Cardiac fibroblast (primary cell): ENCODE measurements around the gene DDX20.

Experiments
- DNase-seq, 2 donors: peaks; one replicate each; pipeline versions ENCODE4 v3.0.0 to v3.0.0-alpha.2; 2010; ENCODE audit warnings: low read depth in 2 of 2
- H3K4me3 ChIP-seq, 2 donors: replicated peaks in 1 of 2; 1 replicate in 1 of 2; 2 replicates in 1 of 2; pipeline ENCODE4 v1.5.1; 2011; ENCODE audit warnings: low read depth in 2 of 2, low read length in 2 of 2, mild to moderate bottlenecking in 2 of 2, moderate library complexity in 1 of 2
- TF ChIP-seq, protein P1 (sequence below): IDR thresholded peaks from one replicate; pipeline ENCODE4 v1.5.1; 2011; ENCODE audit warnings: low read depth, mild to moderate bottlenecking, low read length, inconsistent platforms

The DDX20 gene

GRCh38 chr1:111779546-111779945 is 23.8 kb downstream of the DDX20 start:
- TF ChIP-seq, protein P1, sequence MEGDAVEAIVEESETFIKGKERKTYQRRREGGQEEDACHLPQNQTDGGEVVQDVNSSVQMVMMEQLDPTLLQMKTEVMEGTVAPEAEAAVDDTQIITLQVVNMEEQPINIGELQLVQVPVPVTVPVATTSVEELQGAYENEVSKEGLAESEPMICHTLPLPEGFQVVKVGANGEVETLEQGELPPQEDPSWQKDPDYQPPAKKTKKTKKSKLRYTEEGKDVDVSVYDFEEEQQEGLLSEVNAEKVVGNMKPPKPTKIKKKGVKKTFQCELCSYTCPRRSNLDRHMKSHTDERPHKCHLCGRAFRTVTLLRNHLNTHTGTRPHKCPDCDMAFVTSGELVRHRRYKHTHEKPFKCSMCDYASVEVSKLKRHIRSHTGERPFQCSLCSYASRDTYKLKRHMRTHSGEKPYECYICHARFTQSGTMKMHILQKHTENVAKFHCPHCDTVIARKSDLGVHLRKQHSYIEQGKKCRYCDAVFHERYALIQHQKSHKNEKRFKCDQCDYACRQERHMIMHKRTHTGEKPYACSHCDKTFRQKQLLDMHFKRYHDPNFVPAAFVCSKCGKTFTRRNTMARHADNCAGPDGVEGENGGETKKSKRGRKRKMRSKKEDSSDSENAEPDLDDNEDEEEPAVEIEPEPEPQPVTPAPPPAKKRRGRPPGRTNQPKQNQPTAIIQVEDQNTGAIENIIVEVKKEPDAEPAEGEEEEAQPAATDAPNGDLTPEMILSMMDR = no peak
- H3K4me3 ChIP-seq = no peak overlapping the region
- no peak for DNase-seq

DNA sequence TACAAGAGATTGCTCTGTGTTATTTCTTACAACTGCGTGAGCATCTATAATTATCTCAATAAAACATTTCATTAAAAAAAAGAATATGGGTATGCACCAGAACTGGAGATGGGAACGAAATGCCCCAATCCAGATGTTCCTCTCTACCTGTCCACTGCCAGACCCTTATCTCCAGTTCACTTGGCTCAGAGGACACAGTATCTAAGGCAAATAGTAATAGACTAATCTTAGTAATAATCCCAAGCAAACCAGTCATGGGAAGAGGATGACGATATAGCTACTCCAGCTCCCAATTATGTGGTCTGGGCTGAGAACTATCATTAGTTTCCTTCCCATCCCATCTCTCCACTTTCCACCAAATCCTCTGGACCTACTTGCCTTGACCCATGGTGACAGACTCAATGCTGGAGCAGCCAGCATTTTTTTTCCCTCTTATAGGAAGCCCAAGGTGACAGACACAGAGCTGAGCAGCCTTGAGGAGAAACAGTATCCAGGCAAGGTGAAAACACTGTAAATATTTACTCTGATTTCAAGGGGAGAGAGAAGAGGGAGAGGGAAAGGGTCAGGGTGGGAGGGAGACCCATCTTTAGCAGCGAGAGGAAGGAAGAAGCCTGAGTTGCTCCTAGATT is 28.7 kb downstream of the DDX20 start:
- TF ChIP-seq, protein P1 = no peak
- no peak for DNase-seq
- H3K4me3 ChIP-seq = no peak overlapping the region

DNA sequence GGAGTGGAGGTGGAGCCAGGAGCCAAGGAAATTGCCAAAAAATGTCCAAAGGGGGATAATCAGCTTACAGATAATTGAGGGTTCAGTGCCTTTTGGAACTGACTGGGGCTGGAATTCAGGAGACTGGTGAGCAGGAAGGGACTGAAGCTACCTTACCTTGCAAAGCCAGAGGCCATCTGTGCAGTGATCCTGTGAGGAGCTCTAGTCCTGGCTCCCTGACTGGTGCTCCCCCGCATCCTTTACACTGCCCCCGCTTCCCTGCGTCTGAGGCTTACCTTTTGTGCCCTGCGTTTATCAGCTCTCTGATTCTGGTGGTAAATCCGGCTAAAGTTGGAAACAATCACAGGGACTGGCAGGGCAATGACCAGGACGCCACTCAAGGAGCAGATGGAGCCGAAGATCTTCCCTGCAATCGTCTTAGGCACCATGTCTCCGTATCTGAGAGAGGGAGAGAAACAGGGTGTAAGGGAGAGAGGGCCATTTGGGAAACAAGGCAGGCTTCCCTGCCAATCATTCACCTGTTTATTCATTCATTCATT is 31.0 kb downstream of the DDX20 start:
- no peak for DNase-seq
- H3K4me3 ChIP-seq = no peak overlapping the region
- TF ChIP-seq, protein P1 = no peak

- peak; percentile 38 to 49 for DNase-seq
- H3K4me3 ChIP-seq = no peak overlapping the region
- TF ChIP-seq, protein P1 = no peak
Observed at GRCh38 chr1:111789142-111789541, 33.4 kb downstream of the DDX20 start.

DNA sequence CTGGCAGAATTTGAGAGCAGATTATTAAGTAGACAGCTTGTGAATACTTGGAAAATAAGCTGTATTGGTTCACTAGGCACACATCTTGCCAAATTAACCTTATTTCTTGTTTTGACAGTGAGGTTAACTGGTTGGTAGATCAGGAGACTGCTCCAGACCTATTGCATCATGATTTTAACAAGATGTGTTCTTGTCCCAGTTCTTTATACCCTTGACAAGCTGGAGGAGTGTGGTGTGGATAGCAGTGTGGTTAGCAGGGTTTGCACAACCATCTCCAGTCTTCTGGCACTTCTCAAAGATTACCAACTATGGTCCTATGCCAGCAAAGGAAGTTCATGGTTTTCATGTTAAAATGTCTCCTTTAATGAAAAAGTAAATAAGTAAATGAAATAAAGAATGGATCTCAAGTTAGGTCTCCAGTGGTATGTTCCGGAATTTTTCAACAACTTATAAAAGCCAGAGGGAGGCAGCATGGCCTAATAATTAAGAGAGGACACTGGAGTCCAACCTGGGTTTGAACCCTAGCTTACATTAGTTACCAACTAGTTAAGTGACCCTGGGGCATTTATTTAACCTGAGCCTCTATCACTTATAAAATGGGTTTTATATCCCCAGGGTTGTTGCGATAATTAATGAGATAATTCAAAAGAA is 34.1 kb downstream of the DDX20 start:
- DNase-seq = peak; percentile 35 to 85
- TF ChIP-seq, protein P1 = no peak

DNA sequence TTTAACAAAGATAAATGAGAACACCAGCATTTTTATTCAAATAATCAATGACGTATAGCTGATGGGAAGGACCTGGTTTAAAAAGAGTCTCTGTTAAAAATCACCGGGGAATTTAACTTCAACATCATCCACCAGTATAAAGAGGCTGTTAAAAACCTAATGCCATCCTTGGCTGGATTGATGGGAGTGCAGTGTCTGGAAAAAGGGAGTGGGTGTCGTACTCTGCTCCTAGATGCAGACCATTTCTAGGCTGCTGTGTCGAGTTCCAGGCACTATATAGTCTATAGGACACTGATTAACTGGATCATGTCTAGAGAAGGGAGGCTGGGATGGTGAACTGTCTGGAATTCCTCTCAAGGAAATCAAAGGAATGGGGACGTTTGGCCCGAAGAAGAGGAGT is 36.1 kb downstream of the DDX20 start:
- no peak for DNase-seq
- H3K4me3 ChIP-seq = no peak overlapping the region
- TF ChIP-seq, protein P1 = no peak

More for the DNA sequence above, 34.1 kb downstream of the DDX20 start:
- H3K4me3 ChIP-seq = no peak overlapping the region
